Natural killer cell (primary cell): Measurements from ENCODE around the gene TSFM. TPM values are rescaled to one million over a fixed set of nuclear protein-coding genes. Genes with fewer than 3 reads are reported as not detected.
A peak's percentile ranks its signal among the peaks of the same experiment; 100 is the strongest.

Experiments
- ATAC-seq, 3 donors: fragments of 150-1000 bp in 2 of 3; fragments of 200-7000 bp in 1 of 3; cut with Tn5 transposase; 1 replicate in 1 of 3; 2 replicates in 2 of 3; pipeline ENCODE4 v1.10.0; 2021; ENCODE audit warnings: mild to moderate bottlenecking in 2 of 3, moderate library complexity in 2 of 3
- DNase-seq, 2 donors: peaks; one replicate each; pipeline versions ENCODE4 v3.0.0 to v3.0.0-alpha.2; 2013 to 2021; ENCODE audit warnings: mixed read lengths in 1 of 2
- H3K27ac ChIP-seq: one replicate; pipeline ENCODE4 v1.5.1; 2013; ENCODE audit warnings: mild to moderate bottlenecking, low read length
- H3K27me3 ChIP-seq: one replicate; pipeline ENCODE4 v1.6.1; 2013; ENCODE audit warnings: low read length; ENCODE audit not compliant: control insufficient read depth, insufficient read depth
- H3K36me3 ChIP-seq: one replicate; pipeline ENCODE4 v1.6.1; 2013; ENCODE audit warnings: low read length; ENCODE audit not compliant: control insufficient read depth, insufficient read depth
- H3K4me1 ChIP-seq: one replicate; pipeline ENCODE4 v1.6.1; 2013; ENCODE audit warnings: low read length; ENCODE audit not compliant: control insufficient read depth, insufficient read depth
- H3K4me3 ChIP-seq: one replicate; pipeline ENCODE4 v1.5.1; 2013; ENCODE audit warnings: low read length
- H3K9me3 ChIP-seq: one replicate; pipeline ENCODE4 v1.6.1; 2013; ENCODE audit warnings: low read length; ENCODE audit not compliant: control insufficient read depth, insufficient read depth
- H3K27ac Mint-ChIP-seq, 2 donors: one replicate each; pipeline ENCODE4 v1.8.0; 2022; ENCODE audit warnings: mild to moderate bottlenecking in 2 of 2, mixed read lengths in 2 of 2, moderate library complexity in 1 of 2
- H3K27me3 Mint-ChIP-seq, 2 donors: one replicate each; pipeline ENCODE4 v1.8.0; 2022; ENCODE audit warnings: low read depth in 2 of 2, mixed read lengths in 2 of 2
- H3K36me3 Mint-ChIP-seq: one replicate; pipeline ENCODE4 v1.8.0; 2022; ENCODE audit warnings: mixed read lengths
- H3K4me1 Mint-ChIP-seq, 2 donors: one replicate each; pipeline ENCODE4 v1.8.0; 2022; ENCODE audit warnings: mixed read lengths in 2 of 2
- H3K4me3 Mint-ChIP-seq: one replicate; pipeline ENCODE4 v1.8.0; 2022; ENCODE audit warnings: mild to moderate bottlenecking, moderate library complexity, mixed read lengths
- H3K9me3 Mint-ChIP-seq, 2 donors: one replicate each; pipeline ENCODE4 v1.8.0; 2022; ENCODE audit warnings: mixed read lengths in 2 of 2
- CTCF ChIP-seq: fragments of 200-600 bp; IDR thresholded peaks from one replicate; pipeline ENCODE4 v1.8.0; 2022; ENCODE audit warnings: antibody characterized with exemption
- WGBS: methylation state at CpG from one replicate; pipeline ENCODE4 v1.1.7; 2013; ENCODE audit warnings: missing lambda C conversion rate; ENCODE audit not compliant: insufficient coverage; 5-methylcytosine and 5-hydroxymethylcytosine counted together
- intact Hi-C: fragments of 100-400 bp; cut with micrococcal nuclease; formaldehyde crosslinking; loops from one replicate; pipeline ENCODE4 v1.14.2; 2022
- total RNA-seq, 4 donors: library from RNA; stranded (reverse); fragments of 120-200 nt in 1 of 4; gene quantifications; one replicate each; pipeline versions ENCODE4 v1.2.3 to v1.2.4, GENCODE V29; 2013 to 2022

The TSFM gene
- total RNA-seq, 3 donors from 2014 or later (not counting 1 experiment from before 2014, with no cell fraction given): 17.6 to 19.7 (median 17.7) TPM

DNA sequence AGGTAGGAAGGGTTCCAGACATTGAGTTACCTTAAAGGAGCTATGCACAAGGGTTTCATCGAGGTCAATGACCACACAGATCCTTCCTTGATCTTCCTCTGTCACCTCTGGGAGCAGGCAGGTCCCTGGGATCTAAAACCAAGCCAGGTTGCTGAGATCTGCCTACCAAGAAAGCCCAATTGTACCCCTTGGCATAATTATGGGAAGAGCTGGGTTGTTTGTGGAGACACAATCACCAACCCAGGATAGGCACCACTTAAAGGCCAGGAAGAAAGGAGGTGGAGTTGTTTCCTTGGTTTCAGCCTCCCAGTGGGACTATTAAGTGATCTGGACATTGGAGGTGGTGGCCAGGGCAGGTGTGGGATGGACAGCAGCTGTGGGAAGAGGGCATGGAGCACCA lies 44.4 kb downstream of the TSFM start:
- DNase-seq (no peak), ATAC-seq (no peak)
- no peak overlapping the region for H3K27ac Mint-ChIP-seq
- no peak overlapping the region for H3K27ac ChIP-seq
- no peaks in the 10 kb centered on the region for H3K9me3 ChIP-seq
- peaks cover 16% of the 10 kb centered on the region for H3K4me1 ChIP-seq
- H3K4me3 ChIP-seq: no peak overlapping the region
- H3K36me3 Mint-ChIP-seq: peaks cover 5% of the 10 kb centered on the region
- H3K27me3 ChIP-seq: no peaks in the 10 kb centered on the region
- H3K4me3 Mint-ChIP-seq: no peak overlapping the region
- H3K4me1 Mint-ChIP-seq: peaks cover 18 to 32% of the 10 kb centered on the region in 2 donors
- H3K9me3 Mint-ChIP-seq: no peaks in the 10 kb centered on the region
- WGBS: 75% methylated on average over 1 of the region's 1 CpG
- TF ChIP-seq CTCF: no peak
- no peaks in the 10 kb centered on the region for H3K27me3 Mint-ChIP-seq
- H3K36me3 ChIP-seq: peaks cover 75% of the 10 kb centered on the region
- intact Hi-C loops: no loop called here

DNA sequence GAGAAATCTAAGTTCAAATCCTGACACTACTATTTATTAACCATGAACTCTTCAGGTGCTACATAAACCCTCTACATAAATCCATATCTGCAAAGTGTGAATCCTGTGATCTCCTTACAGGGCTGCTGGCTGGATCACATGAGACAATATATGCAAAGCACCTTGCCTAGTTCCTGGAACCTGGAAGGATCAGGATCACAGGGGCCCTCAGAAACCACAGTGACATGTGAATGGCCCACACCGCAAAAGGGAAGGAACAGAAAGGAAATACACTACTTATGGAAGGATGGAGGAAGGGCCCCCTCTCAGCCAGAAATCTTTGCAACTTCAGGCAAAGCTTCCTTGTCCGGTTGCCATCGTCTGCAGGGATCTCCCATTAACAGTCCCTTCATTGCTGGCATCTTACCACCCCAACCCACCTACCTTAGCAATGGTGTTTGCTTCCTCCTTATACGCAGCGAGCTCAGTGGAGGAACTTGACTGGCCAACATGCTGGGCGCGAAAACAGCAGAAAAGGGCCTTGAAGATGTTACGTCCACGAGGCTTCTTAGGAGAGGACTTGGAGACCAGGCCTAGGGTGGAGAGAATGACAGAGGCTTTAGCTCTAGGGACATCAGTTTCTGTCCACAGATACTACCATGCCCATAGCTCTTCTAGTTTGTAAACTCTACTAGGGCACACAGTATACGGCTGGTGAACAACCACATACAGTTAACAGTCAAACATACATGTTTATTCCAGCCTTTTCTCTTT lies 46.6 kb downstream of the TSFM start:
- no peaks in the 10 kb centered on the region for H3K9me3 ChIP-seq
- Mint-ChIP-seq H3K36me3 (peaks cover 5% of the 10 kb centered on the region), H3K4me1 (peaks cover 34 to 53% of the 10 kb centered on the region in 2 donors), H3K9me3 (no peaks in the 10 kb centered on the region), H3K4me3 (no peak overlapping the region), H3K27me3 (no peaks in the 10 kb centered on the region), H3K27ac (no peak overlapping the region)
- H3K4me1 ChIP-seq: peaks cover 38% of the 10 kb centered on the region
- TF ChIP-seq CTCF: no peak
- no peak overlapping the region for H3K4me3 ChIP-seq
- DNase-seq (no peak), ATAC-seq (no peak)
- intact Hi-C loops: no loop called here
- WGBS: 80% methylated on average over 10 of the region's 10 CpGs
- peaks cover 53% of the 10 kb centered on the region for H3K36me3 ChIP-seq
- no peak overlapping the region for H3K27ac ChIP-seq
- no peaks in the 10 kb centered on the region for H3K27me3 ChIP-seq

GRCh38 chr12:57830393-57830792 lies 47.8 kb downstream of the TSFM start:
- intact Hi-C loops: no loop called here
- H3K4me3 Mint-ChIP-seq: no peak overlapping the region

More at GRCh38 chr12:57830393-57830792, 47.8 kb downstream of the TSFM start:
- DNase-seq (no peak), ATAC-seq (no peak)
- H3K36me3 ChIP-seq: peaks cover 41% of the 10 kb centered on the region
- no peaks in the 10 kb centered on the region for H3K9me3 Mint-ChIP-seq
- WGBS: 100% methylated on average over 2 of the region's 2 CpGs
- no peak for TF ChIP-seq CTCF
- H3K4me1 Mint-ChIP-seq: peaks cover 35 to 57% of the 10 kb centered on the region in 2 donors
- H3K4me3 ChIP-seq: no peak overlapping the region
- peaks cover 2% of the 10 kb centered on the region for H3K36me3 Mint-ChIP-seq
- H3K9me3 ChIP-seq: no peaks in the 10 kb centered on the region
- H3K27ac ChIP-seq: no peak overlapping the region
- H3K27me3 ChIP-seq: no peaks in the 10 kb centered on the region
- H3K27me3 Mint-ChIP-seq: no peaks in the 10 kb centered on the region
- peak overlapping the region in 1 of 2 donors; percentile 95 for H3K27ac Mint-ChIP-seq
- peaks cover 50% of the 10 kb centered on the region for H3K4me1 ChIP-seq
